Measurements from ENCODE around the gene TAC3.
"Not testable (repeated sequence)": the region's sequence is repeated elsewhere in the genome, so short reads cannot be mapped to it uniquely, and the experiment has no call there.

The TAC3 gene

DNA sequence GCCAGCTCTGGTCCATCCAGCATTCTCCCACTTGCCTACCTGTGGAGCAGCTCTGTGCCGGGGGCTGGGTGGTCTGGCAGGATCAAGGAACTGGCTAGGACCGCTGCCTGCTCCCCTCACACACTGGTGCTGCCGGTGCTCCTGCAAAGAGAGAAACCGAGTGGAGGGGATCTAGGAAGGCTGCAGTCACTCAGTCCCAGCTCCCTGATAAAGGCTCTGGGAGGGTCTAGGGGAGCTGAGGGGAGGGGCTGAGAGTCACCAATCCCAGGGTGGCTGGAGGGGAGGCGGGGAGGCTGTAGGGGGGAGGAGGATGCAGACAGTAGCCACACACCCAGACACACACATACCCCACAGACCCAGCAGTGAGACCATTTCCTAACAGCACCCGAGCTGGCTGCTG, at the start of gene TAC3:
Gene TAC3 (minus strand): TSS at position 182 of the 400 bp plus-strand sequence. CDS start 732 bp downstream, outside the sequence.
- DNase-seq = no peak

DNA sequence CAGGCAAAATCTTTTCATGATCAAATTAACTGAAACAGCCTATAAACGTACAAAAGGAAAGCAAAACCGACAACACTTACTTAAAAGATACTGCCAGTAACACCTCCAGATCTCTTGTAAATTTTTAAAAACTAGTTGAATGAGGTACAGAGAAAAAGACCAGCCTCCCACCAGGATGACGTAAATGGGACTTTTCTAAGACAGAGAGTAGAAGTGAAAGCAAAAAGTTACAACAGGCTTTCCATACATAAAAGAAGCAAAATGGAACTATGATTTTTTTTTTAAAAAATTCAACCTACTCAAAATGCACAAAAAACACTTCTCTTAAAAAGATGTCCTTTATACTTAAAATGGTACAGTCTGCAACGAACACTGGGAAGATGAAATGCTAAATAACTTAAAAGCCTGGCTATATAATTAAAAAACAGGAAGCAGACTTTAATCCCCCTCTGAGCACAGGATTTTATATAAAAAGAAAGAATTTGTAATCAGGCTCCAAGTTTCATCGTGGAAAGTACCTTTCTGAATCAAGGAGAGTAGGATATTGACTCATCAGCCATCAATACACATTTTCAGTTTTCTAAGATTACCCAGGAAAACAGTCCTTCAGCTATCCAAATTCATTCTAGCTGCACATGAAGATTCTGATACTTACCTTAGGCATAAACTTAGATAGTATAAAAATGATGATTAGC, 47.8 kb upstream of the TAC3 start:
- DNase-seq = no peak

DNA sequence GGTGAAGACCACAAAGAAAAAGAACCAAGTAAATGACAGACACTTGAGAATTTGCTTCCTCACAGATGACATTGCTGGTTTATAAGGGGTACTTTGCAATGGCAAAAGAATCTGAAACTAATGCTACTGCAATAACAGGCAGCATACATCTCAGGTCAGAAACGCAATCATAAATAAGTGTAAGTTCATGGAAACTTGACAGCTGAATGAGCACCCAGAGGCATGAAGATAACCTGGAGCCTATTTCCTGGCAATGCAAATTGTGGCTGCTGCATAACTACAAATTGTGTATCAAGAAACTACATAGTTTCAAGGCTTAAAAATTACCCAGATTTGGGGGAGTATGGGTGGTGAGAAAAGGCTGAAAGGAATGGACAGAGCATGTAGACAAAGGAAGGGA, 42.1 kb upstream of the TAC3 start:
- DNase-seq = no peak

- DNase-seq = no peak
These were observed 40.9 kb upstream of the TAC3 start for GRCh38 chr12:57057067-57057751.

GRCh38 chr12:57055824-57056223, 39.5 kb upstream of the TAC3 start:
- DNase-seq = no peak

DNA sequence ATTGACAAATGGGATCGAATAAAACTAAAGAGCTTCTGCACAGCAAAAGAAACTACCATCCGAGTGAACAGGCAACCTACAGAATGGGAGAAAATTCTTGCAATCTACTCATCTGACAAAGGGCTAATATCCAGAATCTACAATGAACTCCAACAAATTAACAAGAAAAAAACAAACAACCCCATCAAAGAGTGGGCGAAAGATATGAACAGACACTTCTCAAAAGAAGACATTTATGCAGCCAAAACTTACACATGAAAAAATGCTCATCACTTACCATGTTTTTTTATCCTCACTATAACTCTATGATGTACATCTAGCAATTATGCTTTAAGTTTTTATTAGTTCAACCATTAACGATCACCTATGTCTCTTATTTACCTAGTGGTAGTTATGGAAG, 37.6 kb upstream of the TAC3 start:
- DNase-seq = not testable (repeated sequence)

- DNase-seq = not testable (repeated sequence)
These were observed 36.8 kb upstream of the TAC3 start for GRCh38 chr12:57053146-57053545.

DNA sequence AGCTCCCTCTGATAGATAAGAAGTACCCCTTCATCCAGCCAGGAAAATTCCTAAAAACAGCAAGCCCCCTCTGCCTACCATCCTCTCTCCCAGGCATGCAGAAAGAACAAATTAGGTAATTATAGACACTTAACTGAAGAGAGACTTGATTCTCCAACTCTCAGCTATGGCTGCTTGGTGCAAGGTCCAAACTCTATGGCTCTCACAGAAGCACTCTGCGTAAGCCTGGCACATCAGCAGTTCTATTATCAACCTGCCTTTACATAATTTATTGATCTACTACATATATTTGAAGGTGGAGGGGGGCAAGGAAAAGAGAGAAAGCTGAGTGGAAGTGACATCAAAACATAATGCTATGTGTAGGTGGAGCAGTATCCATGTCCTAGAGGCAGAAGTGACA, 34.7 kb upstream of the TAC3 start:
- DNase-seq = no peak

GRCh38 chr12:57049890-57050289, 33.6 kb upstream of the TAC3 start, which contains the start of gene MYO1A:
MYO1A (minus strand) TSS chr12:57050129; CDS start chr12:57048323, 1,806 bp downstream.
- DNase-seq = no peak

DNA sequence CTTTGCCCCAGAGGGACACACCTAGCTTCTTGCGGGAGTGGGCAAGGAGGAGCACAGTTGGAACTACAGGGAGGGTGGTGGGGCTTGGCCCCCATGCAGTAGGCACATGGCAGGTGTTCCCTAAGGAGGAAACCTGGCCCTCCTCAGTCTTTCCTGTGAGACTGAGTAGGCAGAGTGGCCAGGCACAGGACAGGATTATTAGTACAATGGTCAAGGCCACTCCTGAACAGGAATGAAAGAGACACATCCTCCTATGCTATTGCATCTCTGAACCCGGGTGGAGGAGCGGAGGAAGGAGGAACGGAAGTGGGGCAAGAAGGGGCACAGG, 32.8 kb upstream of the TAC3 start:
- no peak for DNase-seq

DNA sequence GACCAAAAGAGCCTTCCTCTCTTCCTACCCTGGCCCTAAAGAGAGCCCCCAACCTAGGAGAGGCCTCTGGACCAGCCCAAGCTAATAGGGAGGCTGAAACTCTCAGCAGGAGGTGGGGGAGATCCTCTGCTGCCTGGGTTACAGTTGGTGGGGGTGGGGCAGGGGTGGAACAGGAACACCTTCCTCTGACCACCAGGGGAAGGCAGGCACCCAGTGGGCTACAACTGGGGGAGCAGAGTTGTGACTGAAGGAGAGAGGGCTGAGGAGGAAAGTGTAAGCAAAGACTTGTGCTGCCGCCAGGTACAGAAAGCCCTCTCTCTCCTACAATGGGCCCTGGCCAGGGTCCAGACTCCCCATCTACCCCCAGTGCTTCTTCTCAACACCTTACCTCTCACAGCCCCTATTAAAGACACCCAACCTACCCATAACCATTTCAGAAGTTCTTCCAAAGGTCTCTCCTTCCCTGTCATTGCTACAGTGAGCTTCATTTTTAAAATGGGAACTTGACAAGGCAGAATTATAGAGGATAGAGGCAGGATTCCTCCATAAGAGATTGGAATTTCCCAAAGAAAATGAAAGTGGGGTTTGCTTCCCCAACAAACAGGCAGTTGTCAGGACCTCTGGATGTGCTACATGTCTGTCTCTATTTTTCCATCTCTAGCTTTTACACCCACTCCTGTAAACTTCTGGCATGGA, 32.2 kb upstream of the TAC3 start:
- no peak for DNase-seq

- DNase-seq = no peak
These were observed 31.7 kb upstream of the TAC3 start for GRCh38 chr12:57047981-57048380.

DNA sequence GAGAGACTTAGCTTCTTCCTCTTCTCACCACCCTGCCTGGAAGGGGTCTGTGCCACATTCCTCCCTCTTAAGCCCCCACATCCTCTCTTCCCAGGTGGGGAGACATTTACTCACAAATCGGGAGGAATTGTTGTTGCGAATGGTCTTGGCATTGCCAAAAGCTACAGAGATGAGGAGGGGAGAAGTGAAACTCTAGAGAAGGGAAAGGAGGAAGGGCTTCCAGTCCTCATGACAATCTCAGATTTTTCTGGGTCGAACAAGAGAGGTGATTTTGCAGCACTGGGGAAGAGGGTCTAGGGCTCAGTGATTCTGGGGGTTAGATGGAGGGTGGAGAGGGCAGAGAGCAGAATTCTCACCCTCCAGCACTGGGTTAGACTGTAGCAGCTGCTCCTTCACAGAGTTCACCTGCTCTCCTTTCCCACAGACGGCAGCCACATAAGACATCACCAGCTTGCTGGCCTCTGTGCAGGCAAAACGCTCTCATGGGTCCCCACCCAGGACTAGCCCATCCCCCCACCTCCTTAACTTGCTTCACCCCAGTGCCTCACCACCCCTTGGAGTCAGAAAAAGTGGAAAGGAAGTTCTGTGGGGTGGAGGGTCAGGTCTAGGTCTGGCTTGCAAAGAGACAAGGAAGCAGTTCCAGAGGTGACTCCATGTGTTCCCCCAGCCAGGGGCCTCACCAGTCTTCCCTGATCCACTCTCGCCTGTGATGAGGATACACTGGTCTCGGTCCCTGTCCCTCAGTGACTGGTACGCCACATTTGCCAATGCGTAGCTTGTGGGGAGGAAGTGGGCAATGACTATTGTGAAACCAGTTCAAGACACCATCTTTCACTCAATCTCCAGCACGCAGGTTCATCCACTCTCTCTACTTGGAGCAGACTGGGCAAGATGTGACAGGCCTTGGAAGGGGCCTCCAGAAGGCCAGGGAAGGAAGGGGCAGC, 30.9 kb upstream of the TAC3 start:
- no peak for DNase-seq

DNA sequence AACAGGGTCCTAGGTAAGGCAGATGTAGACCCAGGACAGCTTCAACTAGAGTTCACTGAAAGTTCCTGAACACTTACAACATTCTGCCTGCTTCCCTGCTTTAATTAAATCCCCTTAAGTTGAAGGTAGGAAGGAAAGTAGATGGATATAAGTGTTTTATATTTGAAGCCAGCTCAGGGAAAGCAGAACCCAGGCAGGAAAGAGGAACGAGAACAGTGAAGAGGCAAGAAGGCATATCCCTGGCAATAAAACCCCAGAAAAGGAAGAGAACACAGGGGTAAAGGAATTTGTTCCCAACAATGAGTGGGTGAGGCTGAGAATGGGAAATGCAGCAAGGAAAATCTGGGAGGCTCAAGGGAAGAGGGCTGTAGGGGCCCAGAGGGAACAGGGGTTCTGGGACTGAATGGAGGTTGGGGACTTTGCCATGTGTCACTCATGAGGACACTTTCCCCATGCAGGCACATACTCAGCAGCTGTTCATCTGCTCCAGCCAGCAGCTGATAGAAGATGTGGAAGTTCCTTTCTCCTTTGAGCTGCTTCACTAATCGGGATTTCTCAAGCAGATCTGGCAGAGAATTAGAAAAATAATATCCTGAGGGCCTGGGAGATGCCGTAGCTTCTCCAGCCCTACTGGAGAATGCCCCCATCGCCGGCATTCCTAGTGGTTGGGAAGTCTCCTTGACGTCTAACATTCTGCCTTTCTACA, 29.9 kb upstream of the TAC3 start:
- DNase-seq = no peak

- DNase-seq = no peak
These were observed 28.6 kb upstream of the TAC3 start for GRCh38 chr12:57044889-57045288.

GRCh38 chr12:57044468-57044867, 28.1 kb upstream of the TAC3 start:
- DNase-seq = no peak

GRCh38 chr12:57042695-57043094, 26.4 kb upstream of the TAC3 start:
- no peak for DNase-seq

DNA sequence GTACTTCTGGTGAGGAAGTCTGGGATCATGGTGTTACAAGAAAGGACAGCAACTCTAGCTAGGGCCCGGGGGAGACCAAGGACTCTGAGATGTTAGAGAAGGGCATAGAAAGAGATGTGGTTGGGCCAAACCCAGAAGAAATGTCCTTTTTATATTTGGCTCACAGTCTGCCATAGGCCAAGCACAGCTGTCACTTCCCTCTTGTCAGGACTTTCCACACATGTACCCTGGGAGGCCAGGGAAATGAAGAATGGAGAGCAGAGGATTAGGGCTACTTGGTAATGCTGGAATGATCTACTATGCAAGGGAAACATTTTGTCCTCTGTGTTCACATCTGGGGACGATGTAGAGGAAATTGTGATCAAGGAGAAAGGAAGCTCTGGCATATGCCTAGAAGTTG, 24.4 kb upstream of the TAC3 start:
- no peak for DNase-seq

GRCh38 chr12:57040211-57040610, 23.9 kb upstream of the TAC3 start:
- DNase-seq = no peak

- DNase-seq = no peak
These were observed 22.9 kb upstream of the TAC3 start for GRCh38 chr12:57039016-57039798.

DNA sequence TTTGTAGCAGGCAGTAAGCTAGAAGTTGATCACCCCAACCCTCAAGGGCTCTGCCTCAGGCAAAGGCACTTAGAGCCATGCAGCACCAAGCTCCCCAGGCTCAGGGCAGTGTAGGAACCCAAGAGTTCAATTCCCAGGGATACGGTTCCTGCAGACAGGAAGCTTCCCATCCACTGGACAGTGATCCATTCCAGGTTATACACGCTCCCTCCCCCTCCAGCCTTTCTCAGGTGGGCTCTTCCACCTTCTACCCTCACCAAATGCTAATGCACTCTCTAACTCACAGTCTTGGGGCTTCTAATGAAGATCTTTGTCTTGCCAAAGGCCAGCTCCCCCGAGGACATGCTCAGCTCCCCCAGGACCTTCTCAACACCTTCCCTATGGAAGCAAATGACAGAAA, 20.9 kb upstream of the TAC3 start:
- DNase-seq = no peak

DNA sequence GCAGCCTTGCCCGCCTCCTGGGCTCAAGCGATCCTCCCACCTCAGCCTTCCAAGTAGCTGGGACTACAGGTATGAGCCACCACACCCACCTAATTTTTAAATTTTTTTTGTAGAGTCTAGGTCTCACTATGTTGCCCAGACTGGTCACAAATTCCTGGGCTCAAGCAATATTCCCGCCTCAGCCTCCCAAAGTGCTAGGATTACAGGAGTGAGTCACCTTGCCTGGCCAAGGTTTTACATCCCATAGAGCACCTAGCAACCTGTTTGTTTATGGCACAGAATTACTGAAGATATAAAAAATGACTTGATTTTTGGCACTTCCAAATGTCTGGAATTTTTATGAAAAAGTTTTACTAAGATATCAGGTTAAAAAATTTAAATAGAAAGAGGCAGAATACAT, 17.1 kb upstream of the TAC3 start:
- no peak for DNase-seq

All from NCI-H1092 treated with DMSO at 0.1 percent for 48 hours (cell line).